Activated CD8-positive, alpha-beta memory T cell treated with anti-CD3 and anti-CD28 coated beads, Interleukin-2, amount 50 U/mL, for 24 hours (primary cell): ENCODE results near the gene CDPF1.

Experiments used
- DNase-seq: peaks from one replicate; pipeline ENCODE4 v3.0.0-alpha.2; 2020; ENCODE audit errors: extremely low read depth

The CDPF1 gene, protein sequence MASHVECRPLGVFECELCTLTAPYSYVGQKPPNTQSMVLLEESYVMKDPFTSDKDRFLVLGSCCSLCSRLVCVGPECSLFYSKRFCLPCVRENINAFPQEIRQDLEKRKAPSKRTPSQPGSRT

DNA sequence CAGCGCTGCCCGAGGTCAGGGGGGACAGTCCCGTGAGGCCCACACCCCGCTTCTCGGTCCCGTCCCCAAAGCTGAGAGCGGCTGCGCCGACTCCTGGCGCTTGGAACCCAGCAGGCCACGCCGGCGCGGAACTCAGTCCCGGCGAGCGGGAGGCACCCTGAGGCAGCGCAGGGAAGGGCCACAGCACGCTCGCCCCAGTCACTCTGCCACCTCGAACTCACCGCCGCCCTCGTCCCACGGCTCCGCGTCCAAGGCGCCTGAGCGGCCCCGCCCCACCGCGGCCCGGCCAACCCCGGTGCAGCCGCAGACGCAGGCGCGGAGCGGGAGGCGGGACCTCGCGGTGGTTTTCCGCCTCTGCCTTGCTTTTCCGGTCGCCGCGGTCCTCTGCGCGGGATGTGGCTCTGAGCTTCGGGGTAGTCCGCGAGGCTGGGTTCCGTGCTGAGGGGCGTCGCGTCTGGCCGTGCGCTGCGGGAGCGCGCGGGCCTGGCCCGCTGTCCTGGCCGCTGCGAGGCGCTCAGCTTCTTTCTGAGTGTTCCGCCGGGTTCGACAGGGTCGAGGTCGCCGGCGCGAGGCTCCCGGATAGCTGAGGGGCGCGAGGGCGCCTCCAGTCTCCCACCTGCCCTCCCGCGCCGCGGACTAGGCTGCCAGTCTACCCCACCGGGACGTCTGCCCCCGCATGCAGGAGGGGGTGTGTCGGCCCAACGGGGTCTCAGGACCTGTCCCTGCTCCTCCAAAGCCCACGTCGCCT, at the start of gene CDPF1:
CDPF1 (minus strand) TSS at position 259 of the 748 bp plus-strand sequence. CDS start 2,009 bp downstream, outside the sequence.
- peak; percentile 75 for DNase-seq

GRCh38 chr22:46299101-46299500, 49.0 kb upstream of the CDPF1 start:
- DNase-seq, result no peak

- DNase-seq, result no peak
Observed at GRCh38 chr22:46297151-46297812, 47.2 kb upstream of the CDPF1 start.

GRCh38 chr22:46296257-46297150, 46.4 kb upstream of the CDPF1 start, which contains the start of gene GTSE1:
Gene GTSE1, plus strand, starts transcription at chr22:46296870. Its CDS starts 531 bp downstream, at chr22:46297401.
- peak; percentile 92 for DNase-seq

DNA sequence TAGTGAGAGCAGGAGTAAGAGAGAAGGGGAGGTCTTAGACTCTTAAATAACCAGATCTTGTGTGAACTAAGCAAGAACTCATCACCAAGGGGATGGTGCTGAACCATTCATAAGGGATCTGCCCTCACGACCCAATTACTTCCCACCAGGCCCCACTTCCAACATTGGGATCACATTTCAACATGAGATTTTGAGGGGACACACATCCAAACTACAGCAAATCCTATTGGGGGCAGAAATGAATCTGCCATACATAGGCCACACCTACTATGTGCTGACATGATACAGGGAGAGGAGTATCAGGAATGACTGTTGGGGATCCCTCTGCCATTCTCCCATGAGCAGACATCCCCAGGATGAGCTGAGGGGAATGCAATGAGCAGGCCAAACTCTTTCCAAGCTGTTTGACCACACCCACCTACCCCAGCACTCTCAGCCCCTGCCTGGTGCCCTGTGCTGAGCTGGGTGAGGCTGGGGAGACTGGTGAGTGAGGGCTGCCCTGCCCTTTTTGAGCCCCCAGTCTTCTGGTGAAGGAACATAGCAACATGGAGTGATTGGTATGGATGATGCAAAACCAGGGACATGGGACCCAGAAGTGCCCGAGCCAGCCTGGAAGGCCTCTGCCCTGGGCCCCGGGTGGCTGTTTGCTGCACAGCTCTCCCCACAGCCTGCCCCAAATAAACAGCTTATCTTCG, 45.3 kb upstream of the CDPF1 start:
- DNase-seq, result no peak

DNA sequence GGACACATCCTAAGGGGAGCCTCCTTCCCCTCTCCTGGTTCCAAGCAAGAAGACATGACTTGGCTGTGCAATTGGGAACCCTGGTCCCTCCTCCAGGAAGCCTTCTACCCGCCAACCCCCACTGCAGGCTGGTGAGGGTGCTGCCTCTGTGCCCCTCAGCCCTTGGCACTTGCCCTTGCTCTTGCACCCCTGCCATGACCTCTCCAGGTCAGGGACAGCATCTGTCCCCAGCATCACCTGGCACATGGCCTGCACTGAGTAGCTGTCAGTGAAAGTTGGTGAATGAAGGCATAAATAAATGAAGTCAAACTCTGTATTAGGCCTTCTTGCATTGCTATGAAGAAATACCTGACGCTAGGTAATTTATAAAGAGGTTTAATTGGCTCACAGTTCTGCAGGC, 44.7 kb upstream of the CDPF1 start:
- no peak for DNase-seq

GRCh38 chr22:46293577-46294260, 43.6 kb upstream of the CDPF1 start:
- no peak for DNase-seq

GRCh38 chr22:46292732-46293131, 42.6 kb upstream of the CDPF1 start:
- no peak for DNase-seq

GRCh38 chr22:46292173-46292572, 42.1 kb upstream of the CDPF1 start:
- DNase-seq, result no peak

DNA sequence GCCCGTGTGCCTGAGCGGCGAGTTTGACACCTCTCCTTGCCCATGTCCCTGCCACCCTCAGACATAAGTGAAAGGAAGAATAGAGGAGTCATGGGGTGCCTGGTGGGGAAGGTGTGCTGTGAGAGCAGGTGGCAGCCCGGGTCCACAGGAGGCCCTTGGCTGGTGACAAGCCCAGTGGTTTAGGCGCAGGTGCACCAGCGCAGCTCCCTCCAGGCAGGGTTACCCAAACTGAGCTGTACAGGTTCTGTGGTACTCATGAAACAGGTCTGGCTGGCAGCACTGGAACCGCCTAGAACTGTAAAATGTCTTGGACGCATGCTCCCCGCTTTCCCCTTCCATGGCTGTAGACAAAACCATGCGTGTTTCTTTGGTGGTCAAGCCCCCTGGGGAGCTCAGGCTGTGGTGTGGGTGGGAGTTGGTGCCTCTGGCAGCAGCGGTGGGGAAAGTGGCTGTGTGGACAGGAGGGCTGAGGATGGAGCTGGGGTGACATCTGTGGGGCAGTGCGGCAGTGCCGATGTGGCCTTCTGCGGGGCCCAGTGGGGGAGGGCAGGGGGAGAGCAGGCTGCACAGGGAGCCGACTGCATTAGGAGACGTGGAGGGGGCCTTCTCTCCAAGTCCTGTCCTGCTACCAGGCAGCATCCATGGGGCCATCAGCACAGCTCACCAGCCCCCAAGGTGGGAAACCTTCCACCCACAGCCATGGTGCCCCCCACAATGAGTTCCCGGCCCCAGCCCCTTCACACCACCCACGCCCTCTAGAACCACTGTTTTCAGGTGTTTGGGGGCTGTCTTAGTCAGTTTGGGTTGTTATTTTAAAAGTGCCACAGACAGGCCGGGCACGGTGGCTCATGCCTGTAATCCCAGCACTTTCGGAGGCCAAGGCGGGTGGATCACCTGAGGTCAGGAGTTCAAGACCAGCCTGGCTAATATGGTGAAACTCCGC, 41.0 kb upstream of the CDPF1 start:
- DNase-seq, result no peak

GRCh38 chr22:46290121-46290842, 40.2 kb upstream of the CDPF1 start:
- no peak for DNase-seq

GRCh38 chr22:46289244-46289891, 39.3 kb upstream of the CDPF1 start:
- no peak for DNase-seq

- no peak for DNase-seq
Observed at GRCh38 chr22:46288846-46289243, 38.8 kb upstream of the CDPF1 start.

DNA sequence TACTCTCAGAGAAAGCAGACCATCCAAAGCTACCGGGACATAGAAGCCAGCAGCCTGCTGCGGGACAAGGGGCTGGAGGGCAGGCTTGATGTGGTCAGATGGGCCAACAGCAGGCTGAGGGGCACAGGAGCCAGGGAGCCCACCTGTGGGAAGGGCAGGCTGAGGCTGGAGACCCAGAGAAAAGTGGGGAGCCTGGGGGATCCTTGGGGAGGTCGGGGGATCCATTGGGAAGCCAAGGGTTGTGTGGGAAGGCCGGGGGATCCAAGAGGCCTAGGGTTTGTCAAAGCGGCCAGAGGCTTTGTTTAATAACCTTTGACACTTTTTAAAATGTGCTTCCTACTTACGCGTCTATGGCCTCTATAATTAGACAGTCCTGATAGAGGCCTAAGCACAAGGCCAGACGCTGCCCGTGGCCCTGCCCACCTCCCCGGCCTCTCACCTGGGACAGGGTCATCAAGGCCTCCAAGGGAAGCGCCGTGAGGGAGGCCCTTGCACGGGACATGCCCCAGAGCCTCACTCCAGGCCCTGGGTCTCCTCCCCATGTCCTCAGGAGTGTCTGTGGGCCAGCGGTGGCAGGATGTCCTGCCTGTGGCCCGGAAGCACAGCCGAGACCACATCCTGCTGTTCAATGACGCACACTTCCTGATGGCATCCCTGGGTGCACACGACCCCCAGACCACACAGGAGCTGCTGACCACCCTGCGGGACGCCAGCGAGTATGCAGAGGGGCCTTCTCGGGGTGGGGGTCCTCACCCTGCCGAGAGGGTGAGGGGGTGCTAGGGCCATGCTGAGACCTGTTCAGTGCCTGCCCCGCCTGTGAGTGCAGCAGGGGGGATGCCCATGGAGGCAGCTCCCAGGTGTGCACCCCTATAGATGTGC, 38.0 kb upstream of the CDPF1 start:
- DNase-seq, result no peak

GRCh38 chr22:46286941-46287872, 37.1 kb upstream of the CDPF1 start:
- no peak for DNase-seq

- no peak for DNase-seq
Observed at GRCh38 chr22:46286006-46286405, 35.9 kb upstream of the CDPF1 start.
